GM10248 (cell line): ENCODE measurements around the gene IRF2.

Experiments
- CTCF ChIA-PET: fragments of 300-600 bp; sonication (Branson Sonifier 250); formaldehyde crosslinking; extraction: SDS; loops from one replicate; lab custom pipeline; 2021; ENCODE audit warnings: antibody characterized with exemption; lab: Yijun Ruan, JAX
- POLR2A ChIA-PET: fragments of 350-650 bp; sonication (Branson Sonifier 250); formaldehyde crosslinking; extraction: SDS; loops from one replicate; lab custom pipeline; 2020; ENCODE audit warnings: antibody characterized with exemption; lab: Yijun Ruan, JAX
- DNase-seq: peaks from one replicate; pipeline ENCODE4 v3.0.0; 2012; ENCODE audit errors: extremely low spot score
- CTCF ChIP-seq: IDR thresholded peaks from 2 replicates; pipeline ENCODE4 v1.5.1; 2012; ENCODE audit warnings: mild to moderate bottlenecking, low read depth; ENCODE audit errors: extremely low read depth, missing control alignments, control extremely low read depth

IRF2 gene

GRCh38 chr4:184389978-184390900 is 84.1 kb downstream of the IRF2 start:
- TF ChIP-seq CTCF, result no peak
- ChIA-PET POLR2A (no interaction called here), CTCF (interaction anchor here (0.8 to 5.3 kb wide), 8 partner anchors 8 to 126 kb away, joined by 3 to 26 read pairs (median 4); no protein-coding TSS in a partner anchor)
- no peak for DNase-seq

- no peak for TF ChIP-seq CTCF
- ChIA-PET POLR2A (no interaction called here), CTCF (interaction anchor here (1.1 kb wide), 1 partner anchor 31 kb away, joined by 3 read pairs; no protein-coding TSS in a partner anchor)
- DNase-seq, result no peak
These were observed 86.2 kb downstream of the IRF2 start for GRCh38 chr4:184388106-184388505.

- DNase-seq, result peak; percentile 46
- CTCF ChIA-PET, result no interaction called here
- POLR2A ChIA-PET, result interaction anchor here (0.7 kb wide), 1 partner anchor 18 kb away, joined by 4 read pairs; no protein-coding TSS in a partner anchor
- TF ChIP-seq CTCF, result no peak
These were observed 87.0 kb downstream of the IRF2 start for GRCh38 chr4:184387351-184387750.

GRCh38 chr4:184386271-184386781 is 88.0 kb downstream of the IRF2 start:
- ChIA-PET POLR2A (no interaction called here), CTCF (interaction anchor here (1.0 to 2.4 kb wide), 3 partner anchors 20 to 122 kb away, joined by 3 to 12 read pairs (median 8); no protein-coding TSS in a partner anchor)
- TF ChIP-seq CTCF, result no peak
- no peak for DNase-seq

- POLR2A ChIA-PET, result no interaction called here
- CTCF ChIA-PET, result interaction anchor here (1.0 to 2.4 kb wide), 4 partner anchors 20 to 121 kb away, joined by 3 to 12 read pairs (median 6); no protein-coding TSS in a partner anchor
- no peak for TF ChIP-seq CTCF
- no peak for DNase-seq
These were observed 88.6 kb downstream of the IRF2 start for GRCh38 chr4:184385705-184386141.

GRCh38 chr4:184384810-184385557 is 89.4 kb downstream of the IRF2 start:
- DNase-seq, result peak; percentile 34
- ChIA-PET CTCF (interaction anchor here (1.2 to 4.7 kb wide), 7 partner anchors 7 to 121 kb away, joined by 3 to 26 read pairs (median 4); no protein-coding TSS in a partner anchor), POLR2A (interaction anchor here (1.1 kb wide), 1 partner anchor 119 kb away, joined by 3 read pairs; no protein-coding TSS in a partner anchor)
- TF ChIP-seq CTCF, result no peak
